Measurements from ENCODE around the gene HOXD4. TPM values are rescaled to one million over a fixed set of nuclear protein-coding genes. Genes with fewer than 3 reads are reported as not detected.

HOXD4 gene
- not detected for total RNA-seq

GRCh38 chr2:176151442-176152287 is at the start of gene HOXD4:
HOXD4 (plus strand) TSS chr2:176151550; CDS start chr2:176151634, 84 bp downstream.

GRCh38 chr2:176106581-176107539 is 44.5 kb upstream of the HOXD4 start, which contains the start of gene HOXD11:
HOXD11 (plus strand) TSS chr2:176107280; CDS start chr2:176107356, 76 bp downstream.

GRCh38 chr2:176115883-176116813 is 35.2 kb upstream of the HOXD4 start, which contains the start of gene HOXD10:
HOXD10 (plus strand) TSS chr2:176116778; CDS start chr2:176116834, 56 bp downstream.

GRCh38 chr2:176122683-176123410 is 28.5 kb upstream of the HOXD4 start, which contains the start of gene HOXD9:
HOXD9 (plus strand) TSS chr2:176122719; CDS start chr2:176122769, 50 bp downstream.

GRCh38 chr2:176128982-176129796 is 22.2 kb upstream of the HOXD4 start, which contains the start of gene HOXD8:
HOXD8 (plus strand) TSS chr2:176129705; CDS start chr2:176130367, 662 bp downstream.

GRCh38 chr2:176156807-176157498 is 5.6 kb downstream of the HOXD4 start, which contains the start of gene HOXD3:
HOXD3 (plus strand) TSS chr2:176157307; CDS start chr2:176169115, 11,808 bp downstream.

GRCh38 chr2:176187899-176188773 is 36.8 kb downstream of the HOXD4 start, which contains the start of gene HOXD1:
HOXD1 (plus strand) TSS chr2:176188668; CDS start chr2:176188802, 134 bp downstream.

Small RNAs within 50 kb of the gene (small RNA-seq; reads per million reads assigned to genes)
- 136 reads per million, percentile 96 among the genes with 10 or more reads in this experiment for gene MIR10B (ENCODE audit: low replicate concordance)

Other genes with a start within 250 kb of the HOXD4 start
- gene LNPK, start 149.3 kb upstream of the HOXD4 start, total RNA-seq: 68.2 TPM
- not detected for gene EVX2, start 67.6 kb upstream of the HOXD4 start, total RNA-seq
- gene HOXD13, start 58.8 kb upstream of the HOXD4 start, total RNA-seq: not detected
- not detected for gene HOXD12, start 51.8 kb upstream of the HOXD4 start, total RNA-seq
- gene HOXD11, start 44.3 kb upstream of the HOXD4 start, total RNA-seq: not detected
- gene HOXD10, start 34.8 kb upstream of the HOXD4 start, total RNA-seq: not detected
- gene HOXD9, start 28.8 kb upstream of the HOXD4 start, total RNA-seq: not detected
- not detected for gene HOXD8, start 21.8 kb upstream of the HOXD4 start, total RNA-seq
- gene HOXD3, start 5.8 kb downstream of the HOXD4 start, total RNA-seq: not detected
- not detected for gene HOXD1, start 37.1 kb downstream of the HOXD4 start, total RNA-seq
- gene MTX2, start 117.9 kb downstream of the HOXD4 start, total RNA-seq: 41.0 TPM

Data from parietal lobe (tissue), 2 donors.